NCI-H345 treated with DMSO at 0.1 percent for 48 hours (cell line): ENCODE results near the gene GPR22.

Experiments used
- DNase-seq: peaks from one replicate; lab custom pipeline; 2025; ENCODE audit not compliant: unreplicated experiment; lab: John Stamatoyannopoulos, UW

Gene GPR22

GRCh38 chr7:107469929-107470328 lies at the start of gene GPR22:
Gene GPR22, plus strand, starts transcription at chr7:107470057. Its CDS starts 4,004 bp downstream, at chr7:107474061.
- DNase-seq = no peak

- no peak for DNase-seq
Measured at GRCh38 chr7:107427462-107427861, 42.4 kb upstream of the GPR22 start.

- DNase-seq = no peak
Measured at GRCh38 chr7:107428642-107429041, 41.2 kb upstream of the GPR22 start.

- no peak for DNase-seq
Measured at GRCh38 chr7:107430057-107430456, 39.8 kb upstream of the GPR22 start.

GRCh38 chr7:107432261-107432660 lies 37.6 kb upstream of the GPR22 start:
- DNase-seq = no peak

- no peak for DNase-seq
Measured at GRCh38 chr7:107435749-107436148, 34.1 kb upstream of the GPR22 start.

- DNase-seq = no peak
Measured at GRCh38 chr7:107439025-107439424, 30.8 kb upstream of the GPR22 start.

GRCh38 chr7:107441581-107442422 lies 28.1 kb upstream of the GPR22 start:
- no peak for DNase-seq

GRCh38 chr7:107442678-107443077 lies 27.2 kb upstream of the GPR22 start:
- no peak for DNase-seq

GRCh38 chr7:107446531-107446930 lies 23.3 kb upstream of the GPR22 start:
- DNase-seq = no peak

GRCh38 chr7:107446988-107447387 lies 22.9 kb upstream of the GPR22 start:
- DNase-seq = no peak

GRCh38 chr7:107450970-107451369 lies 18.9 kb upstream of the GPR22 start:
- no peak for DNase-seq

- no peak for DNase-seq
Measured at GRCh38 chr7:107453388-107453787, 16.5 kb upstream of the GPR22 start.

GRCh38 chr7:107461938-107462533 lies 7.8 kb upstream of the GPR22 start:
- DNase-seq = no peak

GRCh38 chr7:107463139-107464078 lies 6.4 kb upstream of the GPR22 start:
- peak; percentile 40 for DNase-seq

GRCh38 chr7:107464666-107465226 lies 5.1 kb upstream of the GPR22 start:
- no peak for DNase-seq

- DNase-seq = no peak
Measured at GRCh38 chr7:107467972-107468371, 1.9 kb upstream of the GPR22 start.

- no peak for DNase-seq
Measured at GRCh38 chr7:107468824-107469223, 1.0 kb upstream of the GPR22 start.

- DNase-seq = no peak
Measured at GRCh38 chr7:107471292-107472070, 1.6 kb downstream of the GPR22 start.

- no peak for DNase-seq
Measured at GRCh38 chr7:107472116-107472515, 2.3 kb downstream of the GPR22 start.
